Stimulated activated CD4-positive, alpha-beta T cell treated with anti-CD3 and anti-CD28 coated beads, Interleukin-2, amount 100 ng/mL, for 48 hours (primary cell): ENCODE results near the gene RGS7BP.

Experiments used
- DNase-seq, 2 donors: peaks; one replicate each; pipeline ENCODE4 v3.0.0-alpha.2; 2020

RGS7BP gene

DNA sequence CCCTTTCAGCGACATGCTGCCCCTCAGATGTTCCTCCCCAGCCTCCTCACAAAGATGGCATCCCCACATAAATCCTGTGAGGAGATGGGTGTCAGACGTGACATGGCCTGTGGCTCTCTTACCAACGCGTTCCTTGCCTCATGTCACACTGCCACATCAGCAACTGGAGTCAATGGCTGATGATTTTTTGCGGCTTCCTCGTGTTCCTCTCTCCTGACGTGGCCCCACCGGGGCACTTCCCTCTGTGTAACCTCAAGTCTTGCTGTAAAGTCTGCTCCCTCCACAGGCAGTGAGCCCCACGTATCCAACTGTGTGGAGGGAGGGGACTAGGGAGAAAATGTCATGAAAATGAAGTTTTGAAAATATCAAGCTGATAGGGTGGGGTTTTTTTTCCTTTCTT, 131.3 kb downstream of the RGS7BP start:
- no peak for DNase-seq

DNA sequence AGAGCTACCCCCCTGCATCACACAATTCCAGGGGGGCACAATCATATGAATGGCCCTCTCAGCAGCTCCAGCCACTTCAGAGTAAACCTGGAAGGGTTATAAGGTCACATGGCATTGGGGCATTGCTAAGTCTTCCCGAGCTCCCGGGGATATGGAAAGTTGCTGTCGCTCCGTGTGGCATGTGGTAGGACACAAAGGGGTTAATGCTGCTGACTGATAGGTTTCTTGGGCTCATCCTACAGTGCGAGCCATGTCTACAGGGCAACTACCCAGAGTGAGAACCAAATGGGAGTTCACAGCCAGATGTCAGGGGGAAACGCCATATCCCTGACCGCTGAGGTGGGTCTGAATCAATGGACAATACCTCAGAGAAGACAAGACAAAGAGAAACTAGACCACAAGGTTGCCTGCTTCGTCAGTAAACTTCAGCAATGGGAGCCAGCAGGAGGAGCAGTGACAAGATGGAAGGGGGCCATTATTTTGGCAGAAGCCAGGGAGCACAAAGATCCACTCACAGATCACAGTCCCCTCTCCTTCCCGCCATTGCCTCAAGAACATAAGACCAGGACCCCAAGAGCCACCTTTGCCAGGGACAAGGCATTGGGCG, 132.1 kb downstream of the RGS7BP start:
- DNase-seq: no peak

DNA sequence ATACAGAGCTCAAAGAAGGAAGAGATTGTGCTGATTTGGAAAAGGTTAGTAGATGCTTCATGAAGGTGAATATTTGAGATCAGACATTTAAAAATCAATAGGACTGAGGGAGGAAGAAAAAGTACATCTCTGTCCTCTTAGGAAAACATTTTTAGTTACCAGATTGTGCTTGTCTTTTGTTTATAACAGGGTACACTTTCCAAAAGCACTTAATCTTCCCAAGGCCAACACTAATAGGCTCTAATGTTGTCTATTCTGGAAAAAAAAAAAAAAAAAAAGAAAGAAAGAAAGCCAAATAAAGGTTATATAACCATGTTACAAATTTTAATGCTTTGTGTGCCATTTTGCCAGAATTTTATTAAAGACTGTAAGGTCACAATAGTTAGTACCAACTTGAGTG, 139.0 kb downstream of the RGS7BP start:
- no peak for DNase-seq

DNA sequence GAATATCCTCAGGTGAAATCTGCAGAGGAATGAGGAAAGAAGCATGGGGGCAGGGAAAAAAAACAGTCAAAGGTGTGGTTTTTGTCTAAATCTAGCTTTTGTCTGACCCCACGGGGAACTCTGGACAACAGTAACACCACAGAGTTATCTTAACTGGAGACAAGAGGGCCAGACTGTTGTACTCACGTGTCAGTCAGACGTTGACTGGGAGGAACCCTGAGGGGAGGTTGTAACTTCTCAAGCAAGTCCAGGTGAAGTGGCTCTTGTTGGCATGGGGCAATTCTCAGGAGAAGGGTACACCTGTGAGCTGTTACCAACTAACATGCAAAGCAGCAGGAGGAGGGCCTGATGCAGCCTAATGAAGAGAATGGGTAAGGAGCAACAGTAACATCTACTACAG, 140.4 kb downstream of the RGS7BP start:
- no peak for DNase-seq

DNA sequence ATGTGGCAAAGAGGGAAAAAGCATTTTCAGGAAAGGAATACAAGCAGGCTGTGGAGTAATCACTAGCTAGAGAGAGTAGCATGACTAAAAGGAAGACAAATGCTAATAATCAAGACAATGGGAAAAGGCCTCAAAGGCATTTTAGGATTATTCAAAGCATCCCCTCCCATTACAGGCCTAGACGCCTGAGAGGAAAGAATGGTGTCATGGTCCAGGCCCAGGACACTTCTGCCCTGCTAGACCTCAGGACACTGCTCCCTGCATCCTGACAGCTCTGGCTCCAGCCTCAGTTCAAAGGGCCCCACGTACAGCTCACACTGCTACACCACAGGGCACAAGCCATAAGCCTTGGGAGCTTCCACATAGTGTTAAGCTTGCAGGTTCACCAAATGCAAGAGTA, 143.7 kb downstream of the RGS7BP start:
- DNase-seq: no peak

DNA sequence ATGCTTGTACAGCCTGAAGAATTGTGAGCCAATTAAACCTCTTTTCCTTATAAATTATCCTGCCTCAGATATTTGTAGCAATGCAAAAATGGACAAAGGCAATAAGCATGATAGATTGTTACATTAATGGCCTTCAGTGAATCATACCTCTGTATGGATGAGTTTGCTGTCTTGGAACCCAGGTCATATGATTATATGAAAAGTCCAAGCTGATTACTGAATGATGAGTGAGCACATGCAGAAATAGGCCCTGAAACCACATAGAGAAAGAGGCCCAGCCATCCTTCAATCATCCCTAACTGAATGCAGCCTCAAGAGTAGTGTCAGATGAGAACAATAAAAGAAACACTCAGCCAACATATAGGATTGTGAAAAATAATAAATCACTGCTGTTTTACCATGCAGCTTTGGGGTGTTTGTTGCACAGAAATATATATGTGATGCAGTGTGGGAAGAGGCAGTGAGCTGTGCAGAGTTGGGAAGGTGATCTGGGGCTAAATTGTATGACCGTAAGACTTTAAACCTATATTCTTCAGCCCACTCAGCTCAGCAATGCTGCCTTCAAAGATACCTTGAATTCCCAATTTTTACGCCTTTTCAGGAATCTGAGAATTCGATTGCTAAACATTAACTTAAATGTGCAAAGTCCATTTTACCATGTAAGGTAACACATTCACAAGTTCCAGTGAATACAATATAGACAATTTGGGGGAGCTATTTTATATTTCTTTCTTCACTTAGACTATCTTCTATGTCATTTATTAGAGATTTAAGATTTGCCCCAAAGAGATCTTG, 148.1 kb downstream of the RGS7BP start:
- no peak for DNase-seq

DNA sequence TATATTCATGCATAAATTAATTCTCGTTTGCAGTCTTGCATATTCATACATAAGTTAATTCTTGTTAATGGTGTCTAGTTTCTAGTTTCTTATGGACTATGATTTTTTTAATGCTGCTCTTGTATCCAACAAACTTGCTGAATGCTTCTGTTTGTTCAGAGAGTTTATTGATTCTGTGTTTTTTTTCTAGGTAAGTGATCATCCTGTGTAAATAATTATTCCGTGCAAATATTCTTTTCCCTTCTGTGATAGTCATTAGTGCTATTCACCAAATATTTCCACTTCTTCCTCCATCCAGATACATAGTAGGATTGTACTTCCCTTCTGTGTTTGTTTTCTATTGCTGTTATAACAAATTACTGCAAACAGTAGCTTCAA, 148.7 kb downstream of the RGS7BP start:
- no peak for DNase-seq

DNA sequence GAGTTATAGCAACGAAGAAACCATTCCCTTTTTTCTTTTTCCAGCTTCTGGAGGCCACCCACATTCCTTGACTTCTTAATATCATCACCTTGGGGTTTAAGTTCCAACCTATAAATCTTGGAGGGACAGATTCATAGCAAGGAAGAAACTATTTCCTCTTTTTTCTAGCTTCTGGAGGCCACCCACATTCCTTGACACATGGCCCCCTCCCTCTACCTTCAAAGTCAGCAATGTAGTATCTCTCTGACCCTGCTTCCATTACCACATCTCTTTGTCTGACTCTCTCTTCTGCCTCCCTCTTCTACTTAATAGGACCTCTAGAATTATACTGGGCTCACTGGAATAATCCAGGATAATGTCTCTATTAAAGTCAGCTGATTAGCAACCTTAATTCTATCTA, 149.8 kb downstream of the RGS7BP start:
- DNase-seq: no peak

DNA sequence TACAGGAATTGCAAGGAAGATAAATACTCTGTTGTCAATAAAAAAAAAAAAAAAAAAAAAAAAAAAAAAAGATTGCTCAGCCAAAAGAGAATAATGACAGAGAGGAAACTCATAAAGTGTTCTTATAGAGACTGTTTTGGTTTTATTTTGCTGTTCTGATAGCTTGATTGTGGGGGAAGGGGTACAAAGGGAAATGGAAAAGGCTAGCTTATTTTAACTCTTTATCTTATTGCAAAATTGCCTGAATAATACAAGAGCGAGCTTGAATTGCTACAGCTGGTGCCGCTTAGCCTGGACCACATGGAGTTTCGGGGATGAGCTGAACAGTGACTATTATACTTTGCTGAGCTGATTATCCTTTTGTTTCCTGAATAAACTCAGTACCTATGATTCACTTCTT, 153.5 kb downstream of the RGS7BP start:
- no peak for DNase-seq
